Activated T-cell treated with anti-CD3 and anti-CD28 coated beads for 24 hours (primary cell): ENCODE measurements around the gene KIAA0408.
"Not testable (repeated sequence)": the region's sequence is repeated elsewhere in the genome, so short reads cannot be mapped to it uniquely, and the experiment has no call there.

Experiments
- DNase-seq: peaks from one replicate; pipeline ENCODE4 v3.0.0-alpha.2; 2020; ENCODE audit warnings: low read depth

The KIAA0408 gene

GRCh38 chr6:127463056-127463455 lies 3.9 kb upstream of the KIAA0408 start:
- no peak for DNase-seq

DNA sequence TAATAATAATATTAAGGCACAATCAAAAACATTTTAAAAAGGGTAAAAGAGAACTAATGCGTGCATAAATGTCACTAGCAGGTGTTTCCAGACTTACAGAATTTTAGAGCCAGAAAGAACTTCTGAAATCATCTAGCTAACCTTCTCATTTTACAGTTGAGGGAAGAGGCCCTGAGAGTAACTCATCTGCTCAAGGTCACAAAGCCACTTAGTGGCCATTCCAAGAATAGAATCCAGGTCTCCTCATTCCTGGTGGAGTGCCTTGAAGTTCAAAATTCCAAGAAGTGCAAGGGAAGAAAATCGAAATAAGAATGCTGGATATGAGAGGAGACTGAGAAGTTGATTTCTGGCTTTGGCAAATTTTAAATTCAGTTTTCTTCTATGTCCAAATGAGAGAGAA lies 3.2 kb upstream of the KIAA0408 start:
- DNase-seq = no peak

- DNase-seq = no peak
Observed at GRCh38 chr6:127460465-127460864, 1.3 kb upstream of the KIAA0408 start.

DNA sequence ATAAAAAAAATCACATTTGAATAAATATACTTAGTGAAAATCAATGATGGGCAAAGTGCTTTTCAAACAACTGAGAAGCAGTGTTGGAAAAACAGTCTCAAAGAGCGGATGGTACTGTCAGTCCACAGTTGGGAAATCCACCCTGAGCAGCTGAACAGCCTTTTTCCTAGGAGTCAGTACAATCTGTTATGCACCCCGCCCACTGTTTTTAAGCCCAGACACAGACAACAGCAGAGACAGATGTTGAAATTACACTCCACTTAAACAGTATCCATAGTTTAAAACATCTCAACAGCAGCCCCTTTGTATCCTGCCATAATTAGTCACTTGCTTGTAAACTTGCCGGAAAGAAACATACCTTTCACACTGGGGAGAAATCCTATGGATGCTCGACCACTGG lies 372 bp downstream of the KIAA0408 start:
- no peak for DNase-seq

DNA sequence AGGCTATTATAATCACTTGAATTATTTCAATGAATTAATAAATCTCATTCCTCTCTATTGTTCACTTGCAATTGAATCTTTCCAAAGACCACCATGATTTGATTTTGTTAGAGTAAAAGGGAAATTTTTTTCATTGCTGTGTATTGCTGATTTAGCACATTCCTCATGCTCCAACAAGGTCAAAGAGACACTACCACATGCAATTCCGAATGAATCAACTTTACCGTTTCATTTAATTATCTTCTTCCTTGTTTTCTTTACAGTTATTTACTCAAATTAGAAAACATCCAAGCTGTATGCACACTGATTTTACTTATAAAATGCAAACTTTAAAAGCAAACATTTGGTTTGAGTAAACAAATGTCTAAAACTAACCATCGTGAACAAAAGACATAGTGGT lies 967 bp downstream of the KIAA0408 start:
- no peak for DNase-seq

GRCh38 chr6:127457456-127458064 lies 1.6 kb downstream of the KIAA0408 start:
- no peak for DNase-seq

GRCh38 chr6:127456465-127456864 lies 2.7 kb downstream of the KIAA0408 start:
- DNase-seq = no peak

DNA sequence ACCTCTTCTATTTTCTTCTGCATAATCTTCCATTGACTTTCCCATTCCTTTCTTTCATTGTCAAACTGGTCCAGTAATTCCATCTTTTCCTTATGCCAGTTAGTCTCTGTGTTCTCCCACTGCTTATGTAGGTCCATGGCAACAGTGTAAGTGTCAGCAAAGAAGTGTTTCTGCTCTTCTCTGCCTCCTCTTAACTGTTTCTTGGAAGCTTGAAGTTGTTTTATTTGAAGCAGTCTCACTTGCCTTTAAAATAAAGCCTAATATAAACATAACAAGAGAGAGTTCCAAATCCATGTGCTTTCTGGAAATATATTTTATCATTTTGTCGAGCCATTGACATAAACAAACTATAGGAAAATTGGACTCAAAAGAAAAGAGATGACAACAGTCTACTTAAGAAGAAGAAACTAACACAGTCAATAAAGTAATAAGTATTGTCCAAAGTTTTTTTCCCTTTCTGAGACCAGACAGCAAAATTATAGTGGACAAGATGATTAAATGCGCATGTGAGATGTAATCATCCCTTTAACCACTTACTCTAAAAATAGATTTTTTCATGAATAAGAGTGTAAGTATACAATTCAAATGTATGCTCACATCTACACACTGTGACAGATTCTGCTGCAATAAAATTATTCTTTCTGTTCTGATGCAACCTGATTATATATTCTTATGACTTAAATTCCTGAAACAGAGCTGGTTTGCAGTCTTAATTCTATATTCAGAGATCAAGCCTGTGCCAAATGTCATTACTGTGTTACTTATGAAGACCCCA lies 5.2 kb downstream of the KIAA0408 start:
- DNase-seq = no peak

DNA sequence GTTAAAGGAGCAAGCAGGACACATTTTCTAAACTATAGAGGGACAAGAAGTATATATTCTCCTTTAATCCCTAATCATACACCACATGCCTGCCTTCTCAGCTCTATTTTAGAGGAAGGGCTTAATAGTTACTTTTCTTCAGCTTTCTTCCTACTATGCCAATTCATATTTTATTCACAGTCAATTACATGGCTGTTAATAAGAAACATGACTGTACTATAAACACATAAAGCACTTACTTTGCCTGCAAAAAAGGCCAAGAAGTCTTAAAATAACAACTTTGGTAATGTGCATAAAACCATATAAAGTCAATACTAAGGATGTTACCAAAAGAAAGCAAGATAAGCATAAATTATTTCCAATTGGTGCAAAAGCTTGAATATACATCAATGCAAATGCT lies 6.4 kb downstream of the KIAA0408 start:
- no peak for DNase-seq

DNA sequence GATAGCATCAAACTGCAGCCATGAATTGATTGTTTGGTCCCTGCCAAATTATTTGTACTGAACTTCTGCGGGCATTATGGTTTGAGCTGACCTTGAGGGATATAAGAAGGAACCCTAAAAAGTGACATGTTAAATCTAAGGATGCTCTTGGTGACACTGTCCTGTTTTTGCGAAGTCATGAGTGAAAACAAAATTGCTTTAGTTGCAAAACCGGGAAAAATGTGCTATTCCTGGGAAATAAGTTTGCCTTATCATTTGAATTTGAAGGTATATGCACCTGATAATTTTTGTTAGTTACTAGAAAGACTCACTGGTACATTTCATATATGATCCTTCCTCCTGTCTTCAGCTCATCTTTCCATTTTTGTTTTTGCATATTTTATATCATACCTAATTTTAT lies 7.8 kb downstream of the KIAA0408 start:
- no peak for DNase-seq

DNA sequence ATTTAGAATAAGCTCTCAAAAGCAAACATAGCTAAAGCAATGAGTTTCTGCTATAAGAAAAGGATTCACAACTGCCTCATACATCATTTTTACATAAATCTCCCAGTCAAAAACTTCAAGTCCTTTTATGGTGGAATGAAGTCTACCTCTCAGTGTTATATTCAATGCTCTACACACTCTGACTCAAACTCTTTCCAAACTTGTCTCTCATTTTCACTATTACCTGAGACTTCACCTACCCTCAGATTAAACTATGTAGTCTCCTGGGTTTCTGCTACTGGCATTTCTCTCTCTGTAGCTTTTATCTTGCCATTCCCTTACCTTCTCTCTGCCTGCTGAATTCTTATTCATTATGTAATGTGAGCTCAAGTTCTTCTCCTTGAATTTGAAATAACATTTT lies 11.4 kb downstream of the KIAA0408 start:
- no peak for DNase-seq

- DNase-seq = no peak
Observed at GRCh38 chr6:127446356-127446755, 12.8 kb downstream of the KIAA0408 start.

- DNase-seq = no peak
Observed at GRCh38 chr6:127441881-127442280, 17.3 kb downstream of the KIAA0408 start.

- no peak for DNase-seq
Observed at GRCh38 chr6:127439718-127440117, 19.5 kb downstream of the KIAA0408 start.

GRCh38 chr6:127436578-127437110 lies 22.5 kb downstream of the KIAA0408 start:
- DNase-seq = no peak

GRCh38 chr6:127435626-127436220 lies 23.5 kb downstream of the KIAA0408 start:
- DNase-seq = no peak

DNA sequence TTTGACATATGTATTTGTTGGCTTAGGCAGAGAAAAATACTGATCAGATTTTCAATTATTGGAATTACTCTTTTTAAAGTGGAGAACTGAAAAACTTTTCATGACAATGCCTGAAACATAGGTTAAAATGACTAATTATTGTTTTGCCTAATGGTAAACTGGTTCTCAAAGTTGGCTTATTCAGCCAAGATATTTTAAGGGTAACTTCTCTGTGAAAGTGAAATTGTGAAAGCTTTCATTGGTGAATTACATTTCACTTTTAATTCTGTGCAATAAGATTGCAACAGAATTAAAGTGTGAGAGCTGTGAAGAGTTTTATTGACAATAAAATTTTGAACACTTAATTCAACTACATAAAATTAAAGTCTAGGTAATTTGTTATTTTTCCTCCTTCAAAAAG lies 24.5 kb downstream of the KIAA0408 start:
- no peak for DNase-seq

DNA sequence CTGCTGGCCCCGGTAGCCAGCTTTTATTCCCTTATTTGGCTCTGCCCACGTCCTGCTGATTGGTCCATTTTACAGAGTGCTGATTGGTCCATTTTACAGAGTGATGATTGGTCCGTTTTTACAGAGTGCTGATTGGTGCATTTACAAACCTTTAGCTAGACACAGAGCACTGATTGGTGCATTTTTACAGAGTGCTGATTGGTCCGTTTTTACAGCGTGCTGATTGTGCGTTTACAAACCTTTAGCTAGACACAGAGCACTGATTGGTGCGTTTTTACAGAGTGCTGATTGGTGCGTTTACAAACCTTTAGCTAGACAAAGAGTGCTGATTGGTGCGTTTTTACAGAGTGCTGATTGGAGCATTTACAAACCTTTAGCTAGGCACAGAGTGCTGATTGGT lies 30.6 kb downstream of the KIAA0408 start:
- DNase-seq = not testable (repeated sequence)

DNA sequence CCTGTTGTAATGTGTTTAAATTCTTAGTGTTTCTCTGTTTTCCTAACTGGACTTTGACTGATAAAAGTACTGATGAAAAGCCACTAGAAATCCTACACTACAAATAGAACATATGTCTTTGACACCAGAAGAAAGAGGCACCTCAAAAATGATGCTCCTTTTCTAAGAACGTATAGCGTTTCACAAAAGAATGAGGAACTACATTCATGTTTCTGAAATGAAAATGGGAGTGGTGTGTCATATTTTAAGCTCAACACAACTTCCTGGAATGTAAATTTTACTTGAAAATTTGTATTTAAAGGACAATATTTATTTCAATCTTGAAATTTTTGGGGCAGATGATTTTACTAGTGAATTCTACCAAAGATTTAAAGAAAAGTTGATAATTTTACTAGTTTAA lies 35.3 kb downstream of the KIAA0408 start:
- DNase-seq = no peak

- DNase-seq = not testable (repeated sequence)
Observed at GRCh38 chr6:127421164-127421563, 38.0 kb downstream of the KIAA0408 start.

DNA sequence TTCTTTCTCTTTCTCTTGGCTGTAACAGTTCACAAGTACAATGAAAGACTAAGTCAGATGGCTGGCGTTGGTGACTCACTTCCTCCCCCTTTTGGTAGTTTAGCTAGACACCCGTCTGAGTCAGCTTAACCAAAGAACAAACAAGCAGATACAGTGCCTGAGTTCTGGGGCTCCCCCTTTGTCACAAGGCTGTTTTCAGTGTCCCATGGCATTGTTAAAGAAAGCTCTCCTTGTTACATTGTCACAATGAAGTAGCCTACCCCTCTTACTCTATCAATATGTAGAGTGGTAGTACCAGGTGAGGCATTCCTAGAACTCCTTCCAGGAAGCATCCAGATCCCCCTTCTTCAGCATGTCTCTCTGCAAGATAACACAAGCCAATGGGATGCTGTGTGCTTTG lies 38.6 kb downstream of the KIAA0408 start:
- DNase-seq = peak; percentile 72

DNA sequence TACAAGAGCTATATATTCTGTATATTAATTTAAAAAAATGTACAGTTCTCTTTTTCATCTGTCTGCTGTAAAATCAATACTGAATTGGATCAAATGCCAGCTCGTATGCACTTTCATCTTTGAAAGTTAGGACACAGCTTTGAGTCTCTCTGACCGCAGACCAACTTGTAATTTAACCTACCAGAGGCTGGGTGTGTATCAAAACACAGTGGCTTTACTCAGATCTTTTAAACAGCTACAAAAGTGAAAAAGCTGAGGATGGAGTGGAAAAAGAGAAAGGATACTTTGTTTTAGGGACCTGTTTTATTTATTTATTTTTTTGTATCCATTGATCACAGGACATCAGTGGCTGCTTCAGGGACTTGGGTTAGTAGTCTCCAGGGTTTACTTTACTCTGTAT lies 44.1 kb downstream of the KIAA0408 start:
- no peak for DNase-seq

DNA sequence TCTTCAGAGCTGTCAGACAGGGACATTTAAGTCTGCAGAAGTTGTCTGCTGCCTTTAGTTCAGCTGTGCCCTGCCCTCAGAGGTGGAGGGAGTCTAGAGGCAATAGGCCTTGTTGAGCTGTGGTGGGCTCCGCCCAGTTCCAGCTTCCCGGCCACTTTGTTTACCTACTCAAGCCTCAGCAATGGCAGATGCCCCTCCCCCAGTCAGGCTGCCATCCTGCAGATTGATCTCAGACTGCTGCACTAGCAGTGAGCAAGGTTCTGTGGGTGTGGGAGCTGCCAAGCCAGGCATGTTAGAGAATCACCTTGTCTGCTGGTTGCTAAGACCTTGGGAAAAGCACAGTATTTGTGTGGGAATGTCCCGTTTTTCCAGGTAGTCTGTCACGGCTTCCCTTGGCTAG lies 46.1 kb downstream of the KIAA0408 start:
- not testable (repeated sequence) for DNase-seq
